ENCODE results near the gene ERBB3.

ERBB3 gene

GRCh38 chr12:56117778-56118687 is 38.1 kb downstream of the ERBB3 start, which contains the start of gene ZC3H10:
TSS of gene ZC3H10 (plus strand) at chr12:56118266. CDS start at chr12:56120563, 2,297 bp downstream.
- Histone ChIP-seq H3K36me3 (ENCODE audit: control insufficient read depth, insufficient read depth, low read length) (no peaks in the 10 kb centered on the region), H3K4me3 (ENCODE audit: low read length) (peak within 1 kb of the TSS; percentile 88), H3K4me1 (ENCODE audit: control insufficient read depth, insufficient read depth, low read length) (peaks cover 13% of the 10 kb centered on the region), H3K27me3 (ENCODE audit: control insufficient read depth, insufficient read depth, low read length) (no peaks in the 10 kb centered on the region), H3K9me3 (ENCODE audit: control insufficient read depth, low read length) (no peaks in the 10 kb centered on the region), H3K9ac (ENCODE audit: low read length) (peak within 1 kb of the TSS; percentile 96)

DNA sequence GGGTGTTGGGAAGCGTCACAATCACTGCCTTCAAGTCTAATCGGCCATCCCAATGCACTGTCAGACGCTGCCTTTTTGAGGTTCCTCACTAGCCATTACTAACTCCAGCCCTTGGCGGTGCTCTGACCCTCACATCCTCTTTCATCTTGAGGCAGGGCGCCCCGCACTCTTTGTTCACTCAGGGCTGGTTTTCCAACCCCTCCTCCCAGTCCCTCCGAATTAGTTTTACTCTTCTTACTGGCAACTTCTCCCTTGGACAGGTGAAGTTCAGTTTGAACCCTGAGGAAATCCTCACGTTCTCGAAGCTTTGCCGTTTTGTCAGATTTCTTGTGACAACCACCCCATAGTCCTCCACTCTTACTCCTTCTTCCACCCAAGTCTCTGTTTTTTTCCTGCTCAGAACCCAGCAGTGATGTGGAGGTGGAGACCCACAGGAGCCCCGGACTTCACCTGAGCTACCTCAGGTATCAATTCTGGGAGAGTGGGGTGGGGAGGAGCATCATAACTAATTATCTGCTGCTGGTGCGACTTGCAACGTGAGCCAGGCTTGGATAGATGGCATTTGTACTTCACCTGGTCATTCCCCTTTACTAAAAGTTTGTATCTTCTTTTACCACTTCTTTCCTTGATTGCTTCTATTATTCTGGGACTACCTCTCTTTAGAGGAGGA is 38.9 kb downstream of the ERBB3 start:
- Histone ChIP-seq H3K9me3 (ENCODE audit: control insufficient read depth, low read length) (no peaks in the 10 kb centered on the region), H3K36me3 (ENCODE audit: control insufficient read depth, insufficient read depth, low read length) (no peaks in the 10 kb centered on the region), H3K4me1 (ENCODE audit: control insufficient read depth, insufficient read depth, low read length) (peaks cover 13% of the 10 kb centered on the region), H3K27me3 (ENCODE audit: control insufficient read depth, insufficient read depth, low read length) (no peaks in the 10 kb centered on the region), H3K9ac (ENCODE audit: low read length) (peak overlapping the region; percentile 72), H3K4me3 (ENCODE audit: low read length) (peak overlapping the region; percentile 51)

GRCh38 chr12:56119361-56119796 is 39.4 kb downstream of the ERBB3 start:
- Histone ChIP-seq H3K4me3 (ENCODE audit: low read length) (no peak overlapping the region), H3K4me1 (ENCODE audit: control insufficient read depth, insufficient read depth, low read length) (peaks cover 13% of the 10 kb centered on the region)

GRCh38 chr12:56120158-56120846 is 40.3 kb downstream of the ERBB3 start:
- H3K9ac ChIP-seq (ENCODE audit: low read length), result no peak overlapping the region
- H3K4me1 ChIP-seq (ENCODE audit: control insufficient read depth, insufficient read depth, low read length), result peaks cover 13% of the 10 kb centered on the region
- no peaks in the 10 kb centered on the region for H3K9me3 ChIP-seq (ENCODE audit: control insufficient read depth, low read length)
- no peaks in the 10 kb centered on the region for H3K36me3 ChIP-seq (ENCODE audit: control insufficient read depth, insufficient read depth, low read length)
- H3K4me3 ChIP-seq (ENCODE audit: low read length), result no peak overlapping the region
- no peaks in the 10 kb centered on the region for H3K27me3 ChIP-seq (ENCODE audit: control insufficient read depth, insufficient read depth, low read length)

More at GRCh38 chr12:56119361-56119796, 39.4 kb downstream of the ERBB3 start:
- Histone ChIP-seq H3K9me3 (ENCODE audit: control insufficient read depth, low read length) (no peaks in the 10 kb centered on the region), H3K36me3 (ENCODE audit: control insufficient read depth, insufficient read depth, low read length) (no peaks in the 10 kb centered on the region), H3K9ac (ENCODE audit: low read length) (peak overlapping the region; percentile 0), H3K27me3 (ENCODE audit: control insufficient read depth, insufficient read depth, low read length) (no peaks in the 10 kb centered on the region)

GRCh38 chr12:56121204-56121870 is 41.4 kb downstream of the ERBB3 start:
- Histone ChIP-seq H3K36me3 (ENCODE audit: control insufficient read depth, insufficient read depth, low read length) (no peaks in the 10 kb centered on the region), H3K9me3 (ENCODE audit: control insufficient read depth, low read length) (no peaks in the 10 kb centered on the region), H3K4me3 (ENCODE audit: low read length) (no peak overlapping the region), H3K9ac (ENCODE audit: low read length) (no peak overlapping the region), H3K27me3 (ENCODE audit: control insufficient read depth, insufficient read depth, low read length) (no peaks in the 10 kb centered on the region), H3K4me1 (ENCODE audit: control insufficient read depth, insufficient read depth, low read length) (peaks cover 15% of the 10 kb centered on the region)

GRCh38 chr12:56122637-56123036 is 42.7 kb downstream of the ERBB3 start:
- Histone ChIP-seq H3K36me3 (ENCODE audit: control insufficient read depth, insufficient read depth, low read length) (no peaks in the 10 kb centered on the region), H3K9ac (ENCODE audit: low read length) (no peak overlapping the region), H3K4me1 (ENCODE audit: control insufficient read depth, insufficient read depth, low read length) (peaks cover 25% of the 10 kb centered on the region), H3K9me3 (ENCODE audit: control insufficient read depth, low read length) (no peaks in the 10 kb centered on the region), H3K27me3 (ENCODE audit: control insufficient read depth, insufficient read depth, low read length) (no peaks in the 10 kb centered on the region), H3K4me3 (ENCODE audit: low read length) (no peak overlapping the region)

DNA sequence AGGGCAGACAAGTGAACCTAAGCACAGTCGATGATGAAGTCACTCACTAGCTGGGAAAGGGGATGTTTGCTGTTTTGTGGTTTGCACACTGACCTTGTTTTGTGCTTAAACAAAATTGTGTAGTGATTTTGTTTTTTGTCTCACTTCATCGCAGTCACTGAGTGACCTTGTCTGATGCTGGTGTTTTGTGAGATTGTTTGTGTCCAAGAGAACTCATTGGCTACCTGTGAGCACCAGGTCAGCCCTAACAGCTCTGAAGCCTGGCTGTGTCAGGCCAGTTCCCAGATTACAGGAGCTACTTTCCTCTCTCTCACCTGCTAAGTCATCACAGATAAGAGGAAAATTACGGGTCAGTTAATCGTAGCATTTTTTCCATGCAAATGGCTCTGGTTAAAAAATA is 44.2 kb downstream of the ERBB3 start:
- Histone ChIP-seq H3K27me3 (ENCODE audit: control insufficient read depth, insufficient read depth, low read length) (no peaks in the 10 kb centered on the region), H3K36me3 (ENCODE audit: control insufficient read depth, insufficient read depth, low read length) (no peaks in the 10 kb centered on the region), H3K4me3 (ENCODE audit: low read length) (no peak overlapping the region), H3K4me1 (ENCODE audit: control insufficient read depth, insufficient read depth, low read length) (peaks cover 23% of the 10 kb centered on the region), H3K9ac (ENCODE audit: low read length) (no peak overlapping the region), H3K9me3 (ENCODE audit: control insufficient read depth, low read length) (no peaks in the 10 kb centered on the region)

DNA sequence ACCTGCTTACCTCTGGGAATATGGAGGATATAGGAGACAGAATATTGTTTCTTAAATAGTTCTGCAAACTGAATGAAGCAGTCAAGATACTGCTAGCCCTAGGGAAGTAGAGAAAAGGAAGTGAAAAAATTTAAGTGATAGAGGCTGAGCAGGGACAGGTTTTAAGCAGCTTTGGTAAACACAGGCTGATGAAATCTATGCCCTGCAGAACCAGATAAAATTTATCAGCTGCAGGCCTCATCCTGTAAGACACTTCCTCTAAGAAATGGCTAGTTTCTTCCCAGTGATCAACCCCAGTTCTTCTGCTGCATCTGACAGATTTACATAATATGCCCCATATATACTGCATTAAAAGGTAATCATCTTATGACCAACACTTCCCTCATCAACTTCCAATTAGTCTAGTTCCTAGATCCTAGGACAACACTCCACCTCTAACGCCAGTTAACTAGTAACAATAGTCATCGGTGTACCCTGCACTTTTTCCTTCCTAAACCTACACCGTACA is 46.8 kb downstream of the ERBB3 start:
- peaks cover 22% of the 10 kb centered on the region for H3K4me1 ChIP-seq (ENCODE audit: control insufficient read depth, insufficient read depth, low read length)
- no peaks in the 10 kb centered on the region for H3K27me3 ChIP-seq (ENCODE audit: control insufficient read depth, insufficient read depth, low read length)
- no peaks in the 10 kb centered on the region for H3K9me3 ChIP-seq (ENCODE audit: control insufficient read depth, low read length)
- peaks cover 8% of the 10 kb centered on the region for H3K36me3 ChIP-seq (ENCODE audit: control insufficient read depth, insufficient read depth, low read length)
- no peak overlapping the region for H3K4me3 ChIP-seq (ENCODE audit: low read length)
- peak overlapping the region; percentile 48 for H3K9ac ChIP-seq (ENCODE audit: low read length)

- H3K27me3 ChIP-seq (ENCODE audit: control insufficient read depth, insufficient read depth, low read length), result no peaks in the 10 kb centered on the region
- H3K4me1 ChIP-seq (ENCODE audit: control insufficient read depth, insufficient read depth, low read length), result peaks cover 22% of the 10 kb centered on the region
- peak overlapping the region; percentile 1 for H3K4me3 ChIP-seq (ENCODE audit: low read length)
- peaks cover 14% of the 10 kb centered on the region for H3K36me3 ChIP-seq (ENCODE audit: control insufficient read depth, insufficient read depth, low read length)
- no peaks in the 10 kb centered on the region for H3K9me3 ChIP-seq (ENCODE audit: control insufficient read depth, low read length)
- peak overlapping the region; percentile 48 for H3K9ac ChIP-seq (ENCODE audit: low read length)
Measured at GRCh38 chr12:56127485-56127887, 47.5 kb downstream of the ERBB3 start.

DNA sequence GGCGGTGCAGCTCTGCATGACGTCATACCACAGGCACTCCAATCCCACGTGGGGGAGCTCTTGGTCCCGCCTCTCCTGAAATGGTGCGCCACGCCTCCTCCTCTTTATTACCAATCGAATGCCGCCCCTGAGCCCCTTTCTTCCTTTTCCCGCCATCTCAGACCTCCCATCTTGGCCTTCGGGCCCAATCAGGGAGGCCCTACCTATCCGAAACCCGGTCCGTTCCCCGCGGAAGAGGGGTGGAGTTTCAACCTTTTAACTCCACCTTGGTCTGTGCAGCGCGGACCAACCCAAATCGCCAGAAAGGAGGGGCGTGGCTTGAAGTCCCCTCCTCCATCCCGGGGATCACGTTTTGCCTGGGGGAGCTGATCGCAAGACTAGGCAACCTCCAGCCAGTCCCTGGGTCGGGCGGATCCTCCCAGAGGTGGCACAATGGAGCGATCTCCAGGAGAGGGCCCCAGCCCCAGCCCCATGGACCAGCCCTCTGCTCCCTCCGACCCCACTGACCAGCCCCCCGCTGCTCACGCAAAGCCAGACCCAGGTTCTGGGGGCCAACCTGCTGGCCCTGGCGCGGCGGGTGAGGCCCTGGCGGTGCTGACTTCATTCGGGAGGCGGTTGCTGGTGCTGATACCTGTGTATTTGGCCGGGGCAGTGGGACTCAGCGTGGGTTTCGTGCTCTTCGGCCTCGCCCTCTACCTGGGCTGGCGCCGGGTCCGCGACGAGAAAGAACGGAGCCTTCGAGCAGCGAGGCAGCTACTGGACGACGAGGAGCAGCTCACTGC is 48.1 kb downstream of the ERBB3 start, which contains the start of gene ESYT1:
TSS of gene ESYT1 (plus strand) at position 380 of the 782 bp plus-strand sequence. CDS start at position 433, 53 bp downstream.
- H3K9me3 ChIP-seq (ENCODE audit: control insufficient read depth, low read length), result no peaks in the 10 kb centered on the region
- H3K4me1 ChIP-seq (ENCODE audit: control insufficient read depth, insufficient read depth, low read length), result peaks cover 22% of the 10 kb centered on the region
- H3K27me3 ChIP-seq (ENCODE audit: control insufficient read depth, insufficient read depth, low read length), result no peaks in the 10 kb centered on the region
- peak within 1 kb of the TSS; percentile 79 for H3K9ac ChIP-seq (ENCODE audit: low read length)
- H3K36me3 ChIP-seq (ENCODE audit: control insufficient read depth, insufficient read depth, low read length), result peaks cover 14% of the 10 kb centered on the region
- H3K4me3 ChIP-seq (ENCODE audit: low read length), result peak within 1 kb of the TSS; percentile 83

All from mucosa of stomach (tissue), 1 donor.